HepG2 (cell line): ENCODE results near the gene SMARCA4. TPM values are rescaled to one million over a fixed set of nuclear protein-coding genes. Genes with fewer than 3 reads are reported as not detected.

ENCODE experiments used
- FOXJ3 ChIP-seq: sonication (generic); formaldehyde crosslinking; IDR thresholded peaks from 2 replicates; pipeline ENCODE4 v1.4.0; 2020; ENCODE audit warnings: missing genetic modification reagents, mild to moderate bottlenecking, borderline replicate concordance
- HMGXB4 ChIP-seq, 2 experiments: sonication (generic) in 1 of 2; formaldehyde crosslinking in 1 of 2; IDR thresholded peaks; 2 replicates each; pipeline versions ENCODE4 v1.4.0 to v1.6.1; 2018 to 2020; ENCODE audit warnings: missing genetic modification reagents in 2 of 2, borderline replicate concordance in 1 of 2, low read depth in 1 of 2, mild to moderate bottlenecking in 1 of 2, missing biosample characterization in 1 of 2
- KDM2A ChIP-seq: sonication (generic); formaldehyde crosslinking; IDR thresholded peaks from 2 replicates; pipeline ENCODE4 v1.4.0; 2020; ENCODE audit warnings: low read depth, missing genetic modification reagents, borderline replicate concordance
- KMT2B ChIP-seq: IDR thresholded peaks from 2 replicates; pipeline ENCODE4 v1.6.1; 2016; ENCODE audit warnings: missing genetic modification reagents, missing compliant biosample characterization
- MAZ ChIP-seq, 2 experiments: sonication (generic) in 1 of 2; formaldehyde crosslinking in 1 of 2; IDR thresholded peaks; 2 replicates each; pipeline versions ENCODE4 v1.5.0 to v1.6.1; 2012 to 2020; ENCODE audit warnings: low read depth in 2 of 2, mild to moderate bottlenecking in 2 of 2, borderline replicate concordance in 1 of 2, improper control_type of control experiment in 1 of 2, low read length in 1 of 2, missing genetic modification reagents in 1 of 2, moderate library complexity in 1 of 2
- MED1 ChIP-seq: sonication (generic); formaldehyde crosslinking; IDR thresholded peaks from 2 replicates; pipeline ENCODE4 v1.4.0; 2020; ENCODE audit warnings: missing genetic modification reagents
- NONO ChIP-seq, 2 experiments: fragments of 450-650 bp in 1 of 2; sonication (generic) in 1 of 2; formaldehyde crosslinking in 1 of 2; IDR thresholded peaks in 1 of 2; conservative IDR thresholded peaks in 1 of 2; 2 replicates each; pipeline versions ENCODE4 v1.6.1 to v1.8.0; 2017 to 2022; ENCODE audit warnings: mild to moderate bottlenecking in 1 of 2, missing genetic modification reagents in 1 of 2, moderate library complexity in 1 of 2
- PAX8 ChIP-seq: sonication (generic); formaldehyde crosslinking; IDR thresholded peaks from 2 replicates; pipeline ENCODE4 v1.8.0; 2022; ENCODE audit warnings: mild to moderate bottlenecking, missing genetic modification reagents, borderline replicate concordance
- SP4 ChIP-seq: sonication (generic); formaldehyde crosslinking; IDR thresholded peaks from 2 replicates; pipeline ENCODE4 v1.8.1; 2023; ENCODE audit warnings: mild to moderate bottlenecking, missing genetic modification reagents
- ZMAT3 ChIP-seq: sonication (generic); formaldehyde crosslinking; conservative IDR thresholded peaks from 2 replicates; pipeline ENCODE4 v1.7.0; 2021; ENCODE audit warnings: missing genetic modification reagents
- ZNF501 ChIP-seq: sonication (generic); formaldehyde crosslinking; IDR thresholded peaks from 2 replicates; pipeline ENCODE4 v1.5.1; 2020; ENCODE audit warnings: mild to moderate bottlenecking, moderate library complexity, missing genetic modification reagents
- ZNF660 ChIP-seq: sonication (generic); formaldehyde crosslinking; IDR thresholded peaks from 2 replicates; pipeline ENCODE4 v1.5.1; 2020; ENCODE audit warnings: mild to moderate bottlenecking, low read depth, missing genetic modification reagents, borderline replicate concordance
- ZNF747 ChIP-seq: sonication (generic); formaldehyde crosslinking; IDR thresholded peaks from 2 replicates; pipeline ENCODE4 v1.8.1; 2023; ENCODE audit warnings: missing genetic modification reagents, mild to moderate bottlenecking, borderline replicate concordance
- ZNF784 ChIP-seq: sonication (generic); formaldehyde crosslinking; IDR thresholded peaks from 2 replicates; pipeline ENCODE4 v1.5.1; 2020; ENCODE audit warnings: missing genetic modification reagents, mild to moderate bottlenecking, borderline replicate concordance
- polyA plus RNA-seq, 8 experiments: library from polyadenylated mRNA; depleted of rRNA in 3 of 8; stranded (reverse) in 7 of 8; unstranded in 1 of 8; fragments of >200 nt; fragmentation: Illumina TruSeq in 4 of 8; extraction: Trizol in 4 of 8; gene quantifications; 2 replicates each; pipeline versions ENCODE4 v1.2.1 to v1.2.3, GENCODE V29; 2011 to 2016; ENCODE audit warnings: low read depth in 4 of 8, missing spikeins in 1 of 8, mixed read lengths in 1 of 8; ENCODE audit not compliant: insufficient read depth in 1 of 8
- total RNA-seq, 5 experiments: library from RNA; depleted of rRNA; stranded (reverse); fragments of >200 nt; fragmentation: Illumina TruSeq; extraction: Trizol; gene quantifications; 2 replicates each; pipeline ENCODE4 v1.2.3, GENCODE V29; 2016; ENCODE audit warnings: low read depth in 1 of 5
- TF ChIP-seq, protein P1 (sequence below): sonication (generic); formaldehyde crosslinking; IDR thresholded peaks from 2 replicates; pipeline ENCODE4 v1.4.0; 2020; ENCODE audit warnings: mild to moderate bottlenecking, missing genetic modification reagents

Gene SMARCA4
- total and polyA plus RNA-seq, 2 of the 13 experiments (the other 11 are each of a cell fraction or from before 2014, with no cell fraction given): 25.4 to 45.9 TPM

GRCh38 chr19:11090264-11090996 is 129.6 kb downstream of the SMARCA4 start (continued):
- TF ChIP-seq, protein P1, sequence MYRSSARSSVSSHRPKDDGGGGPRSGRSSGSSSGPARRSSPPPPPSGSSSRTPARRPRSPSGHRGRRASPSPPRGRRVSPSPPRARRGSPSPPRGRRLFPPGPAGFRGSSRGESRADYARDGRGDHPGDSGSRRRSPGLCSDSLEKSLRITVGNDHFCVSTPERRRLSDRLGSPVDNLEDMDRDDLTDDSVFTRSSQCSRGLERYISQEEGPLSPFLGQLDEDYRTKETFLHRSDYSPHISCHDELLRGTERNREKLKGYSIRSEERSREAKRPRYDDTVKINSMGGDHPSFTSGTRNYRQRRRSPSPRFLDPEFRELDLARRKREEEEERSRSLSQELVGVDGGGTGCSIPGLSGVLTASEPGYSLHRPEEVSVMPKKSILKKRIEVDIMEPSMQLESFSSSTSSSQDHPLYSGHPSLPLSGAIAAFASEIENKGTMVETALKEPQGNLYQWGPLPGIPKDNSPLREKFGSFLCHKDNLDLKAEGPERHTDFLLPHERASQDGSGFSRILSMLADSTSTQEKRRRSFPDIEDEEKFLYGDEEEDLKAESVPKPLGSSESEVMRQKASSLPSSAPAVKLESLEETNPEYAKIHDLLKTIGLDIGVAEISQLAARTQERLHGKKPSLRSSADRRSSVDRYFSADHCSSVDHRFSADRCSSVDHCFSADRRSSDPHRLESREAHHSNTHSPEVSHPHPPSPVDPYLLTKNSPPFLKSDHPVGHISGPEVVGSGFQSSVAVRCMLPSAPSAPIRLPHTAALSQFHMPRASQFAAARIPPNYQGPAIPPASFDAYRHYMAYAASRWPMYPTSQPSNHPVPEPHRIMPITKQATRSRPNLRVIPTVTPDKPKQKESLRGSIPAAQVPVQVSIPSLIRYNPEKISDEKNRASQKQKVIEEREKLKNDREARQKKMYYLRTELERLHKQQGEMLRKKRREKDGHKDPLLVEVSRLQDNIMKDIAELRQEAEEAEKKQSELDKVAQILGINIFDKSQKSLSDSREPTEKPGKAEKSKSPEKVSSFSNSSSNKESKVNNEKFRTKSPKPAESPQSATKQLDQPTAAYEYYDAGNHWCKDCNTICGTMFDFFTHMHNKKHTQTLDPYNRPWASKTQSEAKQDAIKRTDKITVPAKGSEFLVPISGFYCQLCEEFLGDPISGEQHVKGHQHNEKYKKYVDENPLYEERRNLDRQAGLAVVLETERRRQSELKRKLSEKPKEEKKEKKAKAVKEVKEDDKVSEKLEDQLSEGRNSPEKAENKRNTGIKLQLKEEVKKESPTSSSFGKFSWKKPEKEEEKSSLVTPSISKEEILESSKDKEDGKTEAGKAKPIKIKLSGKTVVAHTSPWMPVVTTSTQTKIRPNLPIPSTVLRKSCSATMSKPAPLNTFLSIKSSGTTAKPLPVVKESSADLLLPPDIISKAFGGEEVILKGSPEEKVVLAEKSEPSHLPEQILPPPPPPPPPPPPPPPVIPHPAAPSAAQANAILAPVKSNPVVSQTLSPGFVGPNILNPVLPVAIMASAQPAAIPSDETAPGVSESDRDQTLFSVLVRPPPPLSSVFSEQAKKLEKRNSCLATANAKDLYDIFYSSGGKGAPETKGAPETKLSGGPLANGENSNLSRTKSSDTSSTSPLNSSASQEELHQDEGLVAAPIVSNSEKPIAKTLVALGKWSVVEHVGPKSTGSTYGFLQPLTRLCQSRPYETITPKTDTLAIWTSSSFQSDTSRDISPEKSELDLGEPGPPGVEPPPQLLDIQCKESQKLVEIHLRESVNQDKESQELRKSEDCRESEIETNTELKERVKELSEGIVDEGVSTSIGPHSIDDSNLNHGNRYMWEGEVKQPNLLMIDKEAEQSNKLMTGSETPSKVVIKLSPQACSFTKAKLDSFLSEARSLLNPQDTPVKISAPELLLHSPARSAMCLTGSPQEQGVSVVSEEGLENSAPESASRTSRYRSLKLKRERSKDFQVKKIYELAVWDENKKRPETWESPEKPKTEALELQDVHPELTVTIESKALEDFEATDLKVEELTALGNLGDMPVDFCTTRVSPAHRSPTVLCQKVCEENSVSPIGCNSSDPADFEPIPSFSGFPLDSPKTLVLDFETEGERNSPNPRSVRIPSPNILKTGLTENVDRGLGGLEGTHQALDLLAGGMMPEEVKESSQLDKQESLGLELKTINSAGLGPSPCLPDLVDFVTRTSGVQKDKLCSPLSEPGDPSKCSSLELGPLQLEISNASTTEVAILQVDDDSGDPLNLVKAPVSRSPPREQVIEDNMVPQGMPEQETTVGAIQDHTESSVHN: 0 out of 2 replicates have a peak, but pooled peaks have one; percentile 33
- peak; percentile 67; the same call in 1 of the 2 replicates for TF ChIP-seq MAZ (IDR thresholded peaks at IDR 0.05; ENCODE audit: borderline replicate concordance, low read depth, low read length)
- TF ChIP-seq MAZ (CRISPR knock-in tag; IDR thresholded peaks at IDR 0.05; ENCODE audit: low read depth): no peak
- peak; percentile 32; the same call in 1 of the 2 replicates for TF ChIP-seq ZNF501 (CRISPR knock-in tag)
- TF ChIP-seq HMGXB4 (CRISPR knock-in tag; IDR thresholded peaks at IDR 0.05; ENCODE audit: borderline replicate concordance in 1 of 2, low read depth in 1 of 2): peak; percentile 43 to 65; a peak in 3 of 4 replicates
- TF ChIP-seq KDM2A (CRISPR knock-in tag): peak; percentile 55; the same call in 1 of the 2 replicates
- TF ChIP-seq ZNF660 (CRISPR knock-in tag): peak; percentile 41; the same call in 1 of the 2 replicates
- TF ChIP-seq MED1 (CRISPR knock-in tag): peak; percentile 69
- TF ChIP-seq ZNF747 (CRISPR knock-in tag): 0 out of 2 replicates have a peak, but pooled peaks have one; percentile 60
- TF ChIP-seq PAX8 (CRISPR knock-in tag): 0 out of 2 replicates have a peak, but pooled peaks have one; percentile 69
- peak; percentile 97 for TF ChIP-seq SP4 (CRISPR knock-in tag)
- TF ChIP-seq KMT2B (CRISPR knock-in tag): no peak; the same call in 1 of the 2 replicates
- TF ChIP-seq FOXJ3: no peak
- 0 out of 2 replicates have a peak, but pooled peaks have one; percentile 28 for TF ChIP-seq ZNF784
- peak; percentile 90 for TF ChIP-seq ZMAT3 (CRISPR knock-in tag)
- TF ChIP-seq NONO (IDR thresholded peaks at IDR 0.05): no peak
- TF ChIP-seq NONO (CRISPR knock-in tag; conservative IDR thresholded peaks at IDR 0.05): peak; percentile 23
